HepG2 (cell line): ENCODE data around the gene PPP1R8. TPM values are rescaled to one million over a fixed set of nuclear protein-coding genes. Genes with fewer than 3 reads are reported as not detected.
"Not testable (repeated sequence)": the region's sequence is repeated elsewhere in the genome, so short reads cannot be mapped to it uniquely, and the experiment has no call there.

Source experiments
- ATAC-seq: fragments of 200-7000 bp; cut with Tn5 transposase; 3 replicates; pipeline ENCODE4 v1.9.1; 2020; ENCODE audit warnings: mild to moderate bottlenecking, moderate library complexity
- BruUV-seq: library from RNA; stranded (reverse); fragments of 400-500 nt; replicated peaks from 2 replicates; lab custom pipeline; 2021; lab: Mats Ljungman, UMichigan
- CTCF ChIA-PET: fragments of 300-600 bp; formaldehyde crosslinking; extraction: SDS; loops from one replicate; lab custom pipeline; 2021; ENCODE audit warnings: low total read pairs, inconsistent platforms, low intra/inter-chr PET ratio; lab: Yijun Ruan, JAX
- POLR2A ChIA-PET: fragments of 350-600 bp; sonication (Branson Sonifier 250); formaldehyde crosslinking; loops from one replicate; lab custom pipeline; 2020; ENCODE audit warnings: antibody characterized with exemption, inconsistent platforms; lab: Yijun Ruan, JAX
- DNase-seq: peaks from one replicate; pipeline ENCODE4 v3.0.0-alpha.2; 2015; ENCODE audit warnings: low spot score
- FAIRE-seq: peaks from 3 replicates; lab custom pipeline; 2011; peaks lifted over from hg19 to GRCh38; lab: Jason Lieb, UNC
- H2AFZ ChIP-seq: one replicate; pipeline ENCODE4 v1.6.1; 2011; ENCODE audit warnings: low read length, inconsistent platforms
- H3K27ac ChIP-seq: fragments of 300-600 bp; 3 replicates; pipeline ENCODE4 v1.8.0; 2011; ENCODE audit warnings: mixed run types, mild to moderate bottlenecking, mixed read lengths, low read length, inconsistent platforms; ENCODE audit not compliant: insufficient read depth; ENCODE audit errors: extremely low read length
- H3K27me3 ChIP-seq, 2 experiments: fragments of 200-600 bp in 1 of 2; 2 replicates in 1 of 2; 3 replicates in 1 of 2; pipeline versions ENCODE4 v1.6.0 to v1.8.0; 2011; ENCODE audit warnings: low read length in 2 of 2, mild to moderate bottlenecking in 2 of 2, moderate library complexity in 2 of 2, inconsistent platforms in 1 of 2; ENCODE audit not compliant: insufficient read depth in 2 of 2, control insufficient read depth in 1 of 2
- H3K36me3 ChIP-seq, 2 experiments: fragments of 200-600 bp in 1 of 2; replicated peaks in 1 of 2; 2 replicates in 1 of 2; 3 replicates in 1 of 2; pipeline versions ENCODE4 v1.5.1 to v1.8.0; 2011; ENCODE audit warnings: low read length in 2 of 2, inconsistent platforms in 1 of 2; ENCODE audit not compliant: insufficient read depth in 2 of 2, control insufficient read depth in 1 of 2
- H3K4me1 ChIP-seq: 2 replicates; pipeline ENCODE4 v1.5.1; 2012; ENCODE audit warnings: low read length, inconsistent platforms; ENCODE audit not compliant: insufficient read depth
- H3K4me2 ChIP-seq: 2 replicates; pipeline ENCODE4 v1.6.0; 2011; ENCODE audit warnings: low read depth, low read length, inconsistent platforms
- H3K4me3 ChIP-seq, 3 experiments: fragments of 200-600 bp in 1 of 3; sonication (generic), shearing (Covaris generic) in 1 of 3; replicated peaks in 1 of 3; 2 replicates each; pipeline ENCODE4 v1.5.1; 2011 to 2016; ENCODE audit warnings: low read length in 3 of 3, inconsistent platforms in 2 of 3, low read depth in 2 of 3, mild to moderate bottlenecking in 2 of 3, control low read depth in 1 of 3, mixed read lengths in 1 of 3; ENCODE audit not compliant: insufficient read depth in 1 of 3
- H3K79me2 ChIP-seq: one replicate; pipeline ENCODE4 v1.6.1; 2011; ENCODE audit warnings: low read length, inconsistent platforms; ENCODE audit not compliant: insufficient read depth
- H3K9ac ChIP-seq: 2 replicates; pipeline ENCODE4 v1.6.0; 2011; ENCODE audit warnings: mild to moderate bottlenecking, low read depth, low read length, inconsistent platforms; ENCODE audit not compliant: insufficient read depth
- H3K9me3 ChIP-seq: 2 replicates; pipeline ENCODE4 v1.5.1; 2012; ENCODE audit warnings: mild to moderate bottlenecking, low read length
- H4K20me1 ChIP-seq: 2 replicates; pipeline ENCODE4 v1.6.0; 2011; ENCODE audit warnings: inconsistent platforms, mild to moderate bottlenecking, low read length, moderate library complexity; ENCODE audit not compliant: insufficient read depth
- ASH2L ChIP-seq: fragments of 300-600, 200-600 bp; sonication (generic); IDR thresholded peaks from 2 replicates; pipeline ENCODE4 v1.7.0; 2017; ENCODE audit warnings: low read depth, mild to moderate bottlenecking, moderate library complexity, mixed read lengths, low read length; ENCODE audit not compliant: insufficient read length
- EHMT2 ChIP-seq: fragments of 200-600 bp; sonication (generic); IDR thresholded peaks from 2 replicates; pipeline ENCODE4 v1.7.0; 2017; ENCODE audit warnings: antibody characterized with exemption, low read depth, low read length, borderline replicate concordance
- KDM1A ChIP-seq: IDR thresholded peaks from 2 replicates; pipeline ENCODE4 v1.6.1; 2016; ENCODE audit warnings: missing compliant biosample characterization
- REPIN1 ChIP-seq: sonication (generic); formaldehyde crosslinking; IDR thresholded peaks from 2 replicates; pipeline ENCODE4 v1.8.0; 2022; ENCODE audit warnings: missing genetic modification reagents, low read depth, mild to moderate bottlenecking, borderline replicate concordance
- TCF12 ChIP-seq, 2 experiments: fragments of 450-650 bp in 1 of 2; sonication (generic) in 1 of 2; formaldehyde crosslinking in 1 of 2; IDR thresholded peaks; 2 replicates each; pipeline versions ENCODE4 v1.6.1 to v1.8.0; 2017 to 2022; ENCODE audit warnings: antibody characterized with exemption in 1 of 2, mild to moderate bottlenecking in 1 of 2, missing genetic modification reagents in 1 of 2, moderate library complexity in 1 of 2
- TOE1 ChIP-seq: sonication (generic); formaldehyde crosslinking; IDR thresholded peaks from 2 replicates; pipeline ENCODE4 v1.4.0; 2020; ENCODE audit warnings: mild to moderate bottlenecking, missing genetic modification reagents
- ZNF136 ChIP-seq: sonication (generic); formaldehyde crosslinking; IDR thresholded peaks from 2 replicates; pipeline ENCODE4 v1.8.1; 2022; ENCODE audit warnings: low read depth, mild to moderate bottlenecking, moderate library complexity, missing genetic modification reagents
- ZNF563 ChIP-seq: sonication (generic); formaldehyde crosslinking; IDR thresholded peaks from 2 replicates; pipeline ENCODE4 v1.8.0; 2022; ENCODE audit warnings: mild to moderate bottlenecking, moderate library complexity, missing genetic modification reagents
- ZNF766 ChIP-seq: sonication (generic); formaldehyde crosslinking; IDR thresholded peaks from 2 replicates; pipeline ENCODE4 v1.5.0; 2020; ENCODE audit warnings: missing genetic modification reagents, borderline replicate concordance
- WGBS: methylation state at CpG from one replicate; pipeline ENCODE4 v1.1.6; 2017; ENCODE audit warnings: low lambda C conversion rate; 5-methylcytosine and 5-hydroxymethylcytosine counted together
- in situ Hi-C: cut with HindIII; loops from 2 replicates; pipeline ENCODE4 v1.10.0; 2017; ENCODE audit warnings: low pct_unique_long_range_greater_than_20kb; ENCODE audit not compliant: extremely low pct_ligation_motif_present
- intact Hi-C: fragments of 100-400 bp; cut with micrococcal nuclease; formaldehyde crosslinking; loops from one replicate; pipeline ENCODE4 v1.10.0; 2022; ENCODE audit not compliant: unreplicated experiment
- polyA plus RNA-seq, 8 experiments: library from polyadenylated mRNA; depleted of rRNA in 3 of 8; stranded (reverse) in 7 of 8; unstranded in 1 of 8; fragments of >200 nt; fragmentation: Illumina TruSeq in 4 of 8; extraction: Trizol in 4 of 8; gene quantifications; 2 replicates each; pipeline versions ENCODE4 v1.2.1 to v1.2.3, GENCODE V29; 2011 to 2016; ENCODE audit warnings: low read depth in 4 of 8, missing spikeins in 1 of 8, mixed read lengths in 1 of 8; ENCODE audit not compliant: insufficient read depth in 1 of 8
- total RNA-seq, 5 experiments: library from RNA; depleted of rRNA; stranded (reverse); fragments of >200 nt; fragmentation: Illumina TruSeq; extraction: Trizol; gene quantifications; 2 replicates each; pipeline ENCODE4 v1.2.3, GENCODE V29; 2016; ENCODE audit warnings: low read depth in 1 of 5

The PPP1R8 gene
- total and polyA plus RNA-seq, 2 of the 13 experiments (the other 11 are each of a cell fraction or from before 2014, with no cell fraction given) = 38.3 to 62.2 TPM

DNA sequence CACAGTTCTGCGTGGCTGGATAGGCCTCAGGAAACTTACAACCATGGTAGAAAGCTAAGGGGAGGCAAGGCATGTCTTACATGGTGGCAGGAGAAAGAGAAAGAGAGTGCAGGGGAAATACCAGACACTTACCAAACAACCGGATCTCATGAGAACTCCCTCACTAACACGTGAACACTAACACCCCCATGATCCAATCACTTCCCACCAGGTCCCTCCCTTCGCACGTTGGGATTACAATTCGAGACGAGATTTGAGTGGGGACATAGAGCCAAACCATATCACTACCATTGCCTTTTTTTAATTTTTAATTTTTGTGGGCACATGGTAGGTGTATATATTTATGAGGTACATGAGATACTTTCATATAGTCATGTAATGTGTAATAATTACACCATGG is 23.8 kb upstream of the PPP1R8 start:
- DNase-seq (no peak), ATAC-seq (no peak), FAIRE-seq (no peak)
- Histone ChIP-seq H3K4me2 (no peak overlapping the region), H3K4me1 (no peaks in the 10 kb centered on the region), H3K4me3 (no peak overlapping the region), H3K79me2 (no peaks in the 10 kb centered on the region), H3K9ac (no peak overlapping the region), H3K9me3 (no peaks in the 10 kb centered on the region), H3K27me3 (no peaks in the 10 kb centered on the region), H2AFZ (no peak overlapping the region), H3K36me3 (peaks cover 3 to 13% of the 10 kb centered on the region in 2 experiments; a peak in 3 of 5 replicates)
- in situ Hi-C loops = no loop called here
- intact Hi-C loops = no loop called here
- CTCF ChIA-PET = no interaction called here
- POLR2A ChIA-PET = no interaction called here
- WGBS = 94% methylated on average over 7 of the region's 7 CpGs
- TF ChIP-seq REPIN1 (CRISPR knock-in tag) = no peak
- TF ChIP-seq, all 625 proteins: peak for 0
- H3K27ac ChIP-seq = no peak overlapping the region
- no peaks in the 10 kb centered on the region for H4K20me1 ChIP-seq
- no TSS peak for BruUV-seq

DNA sequence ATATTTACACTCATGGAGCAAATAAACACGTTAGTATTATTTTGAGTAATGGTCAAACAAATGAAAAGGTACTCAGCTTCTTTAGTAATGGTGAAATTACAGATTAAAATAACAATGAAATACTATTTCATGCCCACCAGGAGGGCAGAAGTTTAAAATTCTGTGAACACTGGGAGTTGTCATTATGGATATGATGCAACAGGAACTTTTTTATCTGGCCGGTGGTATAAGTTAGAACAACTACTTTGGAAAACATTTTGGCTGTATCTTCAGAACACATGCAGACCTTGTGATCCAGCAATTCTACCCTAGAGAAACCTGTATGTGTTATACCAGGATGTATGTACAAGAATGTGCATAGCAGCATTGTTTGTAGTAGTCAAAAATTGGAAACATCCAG is 23.2 kb upstream of the PPP1R8 start:
- Histone ChIP-seq H3K79me2 (no peaks in the 10 kb centered on the region), H4K20me1 (no peaks in the 10 kb centered on the region), H3K9me3 (no peaks in the 10 kb centered on the region), H3K9ac (no peak overlapping the region), H3K4me1 (no peaks in the 10 kb centered on the region), H3K4me2 (no peak overlapping the region), H3K36me3 (peaks cover 3 to 9% of the 10 kb centered on the region in 2 experiments; a peak in 3 of 5 replicates), H3K27me3 (no peaks in the 10 kb centered on the region), H3K27ac (no peak overlapping the region), H2AFZ (no peak overlapping the region), H3K4me3 (no peak overlapping the region)
- CTCF ChIA-PET = no interaction called here
- ATAC-seq (no peak), FAIRE-seq (no peak), DNase-seq (no peak)
- intact Hi-C loops (no loop called here), in situ Hi-C loops (no loop called here)
- BruUV-seq = no TSS peak
- POLR2A ChIA-PET = no interaction called here
- TF ChIP-seq EHMT2 (no peak), ZNF136 (CRISPR knock-in tag) (no peak), TCF12 (IDR thresholded peaks at IDR 0.05) (no peak), TCF12 (CRISPR knock-in tag; IDR thresholded peaks at IDR 0.05) (no peak), ZNF766 (CRISPR knock-in tag) (no peak), TOE1 (CRISPR knock-in tag) (no peak), ZNF563 (CRISPR knock-in tag) (no peak), KDM1A (CRISPR knock-in tag) (no peak), ASH2L (no peak)
- WGBS = 96% methylated on average over 2 of the region's 2 CpGs

DNA sequence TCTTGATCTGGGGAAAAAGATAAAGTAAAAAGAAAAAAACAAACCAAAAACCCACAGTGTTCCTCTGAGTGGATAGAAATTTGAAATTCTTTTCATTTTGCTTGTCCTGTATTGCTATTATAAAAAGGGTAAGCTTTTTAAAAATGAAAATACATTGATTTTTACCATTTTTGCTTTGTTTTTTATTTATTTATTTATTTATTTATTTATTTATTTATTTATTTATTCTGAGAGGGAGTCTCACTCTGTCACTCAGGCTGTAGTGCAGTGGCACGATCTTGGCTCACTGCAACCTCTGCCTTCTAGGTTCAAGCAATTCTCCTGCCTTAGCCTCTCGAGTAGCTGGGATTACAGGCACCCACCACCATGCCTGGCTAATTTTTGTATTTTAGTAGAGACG is 22.5 kb upstream of the PPP1R8 start:
- BruUV-seq, H3K9me3 ChIP-seq, H3K4me1 ChIP-seq, H3K36me3 ChIP-seq, DNase-seq, H3K27ac ChIP-seq, H4K20me1 ChIP-seq, in situ Hi-C loops, H3K4me3 ChIP-seq, H3K27me3 ChIP-seq, FAIRE-seq, POLR2A ChIA-PET, ATAC-seq, H3K79me2 ChIP-seq, intact Hi-C loops, H2AFZ ChIP-seq, CTCF ChIA-PET, H3K9ac ChIP-seq, H3K4me2 ChIP-seq: not testable (repeated sequence)
- 98% methylated on average over 3 of the region's 3 CpGs for WGBS
